Stomach (tissue), 4 donors: Measurements from ENCODE around the gene HARS2.

Experiments used
- CTCF ChIP-seq, 7 experiments: fragments of 450-650 bp in 4 of 7; fragments of 200-600 bp in 3 of 7; sonication (generic) in 3 of 7; IDR thresholded peaks; one replicate each; pipeline ENCODE4 v1.5.1; 2016 to 2019; ENCODE audit warnings: antibody characterized with exemption in 7 of 7, control low read depth in 2 of 7, mild to moderate bottlenecking in 1 of 7
- POLR2A ChIP-seq, 4 donors: fragments of 450-650 bp; IDR thresholded peaks; one replicate each; pipeline ENCODE4 v1.6.1; 2016; ENCODE audit warnings: antibody characterized with exemption in 4 of 4, control low read depth in 2 of 4, mild to moderate bottlenecking in 1 of 4, moderate library complexity in 1 of 4

- no peak for TF ChIP-seq CTCF (IDR thresholded peaks at IDR 0.05)
- TF ChIP-seq POLR2A (IDR thresholded peaks at IDR 0.05): peak in 2 of 4 donors; percentile 50 to 65
These were observed 26.7 kb upstream of the HARS2 start, which contains the start of gene WDR55 for GRCh38 chr5:140664359-140665119.
